ENCODE results near the gene RPL36.
A peak's percentile ranks its signal among the peaks of the same experiment; 100 is the strongest.

The RPL36 gene

GRCh38 chr19:5717215-5717935, 27.3 kb downstream of the RPL36 start:
- no peak overlapping the region for H3K4me3 ChIP-seq (ENCODE audit: low read depth, low read length)
- no peak for DNase-seq (ENCODE audit: low read depth, low spot score)
- TF ChIP-seq CTCF (IDR thresholded peaks at IDR 0.05; ENCODE audit: low read depth, low read length): no peak
- in situ Hi-C loops (cut with HindIII; ENCODE audit: low sequenced_read_pairs): no loop called here

DNA sequence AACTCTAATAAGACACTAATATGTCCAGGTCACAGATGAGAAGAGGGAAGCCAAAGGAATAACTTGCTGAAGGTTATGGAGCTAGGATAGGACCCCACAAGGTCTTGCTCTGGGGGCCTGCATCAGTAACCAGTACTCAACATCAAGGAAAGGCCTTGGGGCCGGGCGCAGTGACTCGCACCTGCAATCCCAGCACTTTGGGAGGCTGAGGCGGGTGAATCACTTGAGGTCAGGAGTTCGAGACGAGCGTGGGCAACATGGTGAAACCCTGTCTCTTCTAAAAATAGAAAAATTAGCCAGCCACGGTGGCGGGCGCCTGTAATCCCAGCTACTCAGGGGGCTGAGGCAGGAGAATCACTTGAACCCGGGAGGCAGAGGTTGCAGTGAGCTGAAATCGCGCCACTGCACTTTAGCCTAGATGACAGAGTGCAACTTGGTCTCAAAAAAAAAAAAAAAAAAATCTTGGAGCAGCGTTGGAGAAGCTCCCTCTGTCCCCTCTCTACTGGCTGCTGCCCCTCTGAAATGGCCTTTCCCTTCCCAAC, 28.0 kb downstream of the RPL36 start:
- in situ Hi-C loops (cut with HindIII; ENCODE audit: low sequenced_read_pairs): no loop called here
- no peak for TF ChIP-seq CTCF (IDR thresholded peaks at IDR 0.05; ENCODE audit: low read depth, low read length)
- peak overlapping the region; percentile 98 for H3K4me3 ChIP-seq (ENCODE audit: low read depth, low read length)
- peak; percentile 27 for DNase-seq (ENCODE audit: low read depth, low spot score)

- no peak for TF ChIP-seq CTCF (IDR thresholded peaks at IDR 0.05; ENCODE audit: low read depth, low read length)
- H3K4me3 ChIP-seq (ENCODE audit: low read depth, low read length): peak overlapping the region; percentile 98
- DNase-seq (ENCODE audit: low read depth, low spot score): peak; percentile 89
- in situ Hi-C loops (cut with HindIII; ENCODE audit: low sequenced_read_pairs): no loop called here
These were observed 28.6 kb downstream of the RPL36 start for GRCh38 chr19:5718579-5719273.

DNA sequence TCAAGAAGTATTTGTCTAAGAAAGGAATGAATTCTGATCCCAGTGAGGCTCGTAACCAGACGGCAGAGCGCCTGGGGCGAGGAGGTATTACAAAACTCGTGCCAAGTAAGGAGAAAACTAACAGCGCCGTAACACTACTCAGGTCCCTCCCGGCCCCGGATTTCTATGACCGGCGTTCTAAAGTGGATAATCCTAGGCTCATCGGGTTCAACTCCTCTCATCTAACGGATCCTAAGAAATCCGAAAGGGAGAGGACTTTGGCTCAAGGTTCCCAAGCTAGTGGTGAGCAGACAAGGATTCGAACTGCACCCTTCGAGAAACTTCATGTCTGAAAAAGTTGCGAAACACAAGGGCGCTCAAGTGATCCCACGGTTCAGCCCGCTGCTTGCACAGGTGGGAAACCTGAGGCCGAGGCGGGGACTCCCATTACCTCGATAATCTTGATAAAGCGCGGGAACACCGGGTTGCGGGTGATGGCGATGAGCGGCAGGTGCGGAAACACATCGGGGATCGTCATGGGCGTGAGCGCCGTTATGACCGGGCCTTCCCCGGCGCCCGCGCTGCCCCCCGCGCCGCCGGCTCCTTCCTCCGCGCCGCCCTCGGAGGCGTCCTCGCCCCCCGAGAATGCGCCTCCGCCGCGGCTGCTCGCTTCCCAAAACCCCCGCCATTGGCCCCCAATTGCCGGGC, 29.3 kb downstream of the RPL36 start:
- in situ Hi-C loops (cut with HindIII; ENCODE audit: low sequenced_read_pairs): no loop called here
- H3K4me3 ChIP-seq (ENCODE audit: low read depth, low read length): peak overlapping the region; percentile 98
- no peak for DNase-seq (ENCODE audit: low read depth, low spot score)
- no peak for TF ChIP-seq CTCF (IDR thresholded peaks at IDR 0.05; ENCODE audit: low read depth, low read length)

DNA sequence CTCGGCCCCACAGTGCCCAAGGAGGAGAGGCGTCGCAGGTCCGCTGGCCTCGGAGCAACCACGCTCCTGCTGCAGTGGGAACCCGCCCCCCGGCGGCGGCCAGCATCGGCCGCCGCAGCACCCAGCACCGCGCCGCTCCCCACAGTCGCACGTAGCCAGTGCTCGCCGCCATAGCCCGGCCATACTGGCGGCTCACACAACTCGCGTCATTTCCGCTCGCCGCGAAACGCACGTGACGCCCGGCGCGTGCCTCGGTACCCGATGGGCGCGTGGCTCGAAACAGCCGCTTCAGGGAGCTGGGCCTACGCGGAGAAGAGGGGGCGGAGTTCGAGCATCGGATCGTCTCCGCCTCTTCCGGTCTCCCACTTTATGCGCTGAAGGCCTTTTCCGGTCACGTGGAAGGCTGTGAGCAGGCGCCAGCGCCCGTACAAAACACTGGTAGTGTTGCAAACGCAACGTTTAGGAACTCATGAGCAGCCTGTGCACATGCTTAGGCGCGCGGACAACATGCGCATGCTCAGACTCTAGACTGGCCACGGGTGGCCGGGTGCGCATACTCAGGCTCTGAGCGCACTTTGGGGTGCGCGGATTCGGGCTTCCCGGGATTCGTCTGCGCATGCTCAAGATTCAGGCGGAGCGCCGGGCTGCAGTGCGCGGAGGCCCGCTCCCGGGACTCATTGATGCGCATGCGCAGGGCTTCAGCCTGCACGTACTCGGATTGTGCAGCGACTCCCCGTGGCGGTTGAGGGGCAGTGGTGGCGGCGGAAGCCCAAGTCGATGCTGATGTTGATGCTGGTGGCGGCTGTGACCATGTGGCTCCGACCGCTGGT, 30.1 kb downstream of the RPL36 start, which contains the start of the genes CATSPERD and LONP1:
CATSPERD (plus strand) TSS at position 677 of the 830 bp plus-strand sequence; CDS start at position 778, 101 bp downstream.
LONP1 (minus strand) TSS at position 186 of the 830 bp plus-strand sequence; CDS start at position 172, 14 bp downstream.
- peak within 1 kb of the TSS; percentile 98 for H3K4me3 ChIP-seq (ENCODE audit: low read depth, low read length)
- TF ChIP-seq CTCF (IDR thresholded peaks at IDR 0.05; ENCODE audit: low read depth, low read length): peak; percentile 96
- peak; percentile 99 for DNase-seq (ENCODE audit: low read depth, low spot score)
- in situ Hi-C loops (cut with HindIII; ENCODE audit: low sequenced_read_pairs): no loop called here
